ENCODE results near the gene LRRC14B.

DNA sequence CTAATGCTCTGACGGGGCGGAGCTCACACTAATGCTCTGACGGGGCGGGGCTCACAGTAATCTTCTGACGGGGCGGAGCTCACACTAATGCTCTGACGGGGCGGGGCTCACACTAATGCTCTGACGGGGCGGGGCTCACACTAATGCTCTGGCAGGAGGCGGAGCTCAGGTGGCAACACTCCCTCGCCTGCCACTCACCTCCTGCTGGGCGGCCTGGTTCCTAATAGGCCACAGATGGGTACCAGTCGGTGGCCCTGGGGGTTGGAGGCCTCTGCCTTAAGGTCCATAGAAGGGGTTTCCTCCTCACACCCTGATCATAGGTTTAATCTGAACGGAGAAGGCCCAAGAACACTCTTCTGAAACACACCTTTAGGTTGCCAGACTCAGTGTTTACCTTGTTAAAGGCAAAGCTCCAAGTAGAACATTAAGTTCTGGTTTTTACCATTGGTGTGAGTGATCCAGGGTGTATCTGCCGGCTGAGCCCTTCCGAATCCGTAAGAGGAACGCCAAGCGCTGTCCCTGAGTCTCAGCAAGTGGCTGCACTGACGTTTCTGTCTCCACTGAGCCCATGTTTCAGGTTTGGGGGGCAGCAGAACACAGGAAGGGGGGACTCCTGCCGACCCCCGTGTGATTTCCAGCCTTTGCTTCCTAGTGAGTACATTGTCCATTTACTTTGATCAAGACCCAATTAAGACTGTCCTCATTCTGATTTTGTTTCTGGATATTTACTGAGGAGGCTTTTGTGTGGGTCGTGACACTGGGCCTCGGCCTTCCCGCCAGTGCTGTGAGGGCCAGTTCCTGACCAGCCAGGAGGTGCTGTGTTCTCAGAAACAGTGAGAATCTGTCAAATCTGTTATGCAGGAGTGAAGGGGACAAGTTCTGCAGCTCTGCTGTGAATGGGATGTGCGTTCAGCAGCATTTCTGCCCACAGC, 24.6 kb upstream of the LRRC14B start:
- TF ChIP-seq, protein P1, sequence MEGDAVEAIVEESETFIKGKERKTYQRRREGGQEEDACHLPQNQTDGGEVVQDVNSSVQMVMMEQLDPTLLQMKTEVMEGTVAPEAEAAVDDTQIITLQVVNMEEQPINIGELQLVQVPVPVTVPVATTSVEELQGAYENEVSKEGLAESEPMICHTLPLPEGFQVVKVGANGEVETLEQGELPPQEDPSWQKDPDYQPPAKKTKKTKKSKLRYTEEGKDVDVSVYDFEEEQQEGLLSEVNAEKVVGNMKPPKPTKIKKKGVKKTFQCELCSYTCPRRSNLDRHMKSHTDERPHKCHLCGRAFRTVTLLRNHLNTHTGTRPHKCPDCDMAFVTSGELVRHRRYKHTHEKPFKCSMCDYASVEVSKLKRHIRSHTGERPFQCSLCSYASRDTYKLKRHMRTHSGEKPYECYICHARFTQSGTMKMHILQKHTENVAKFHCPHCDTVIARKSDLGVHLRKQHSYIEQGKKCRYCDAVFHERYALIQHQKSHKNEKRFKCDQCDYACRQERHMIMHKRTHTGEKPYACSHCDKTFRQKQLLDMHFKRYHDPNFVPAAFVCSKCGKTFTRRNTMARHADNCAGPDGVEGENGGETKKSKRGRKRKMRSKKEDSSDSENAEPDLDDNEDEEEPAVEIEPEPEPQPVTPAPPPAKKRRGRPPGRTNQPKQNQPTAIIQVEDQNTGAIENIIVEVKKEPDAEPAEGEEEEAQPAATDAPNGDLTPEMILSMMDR (IDR thresholded peaks at IDR 0.05): no peak
- TF ChIP-seq POLR2A (IDR thresholded peaks at IDR 0.05): no peak

Data from suprapubic skin (tissue), 3 donors.